Adrenal gland (tissue), 12 donors: ENCODE measurements around the gene TMEM169. TPM values are rescaled to one million over a fixed set of nuclear protein-coding genes. Genes with fewer than 3 reads are reported as not detected.

ENCODE experiments used
- DNase-seq, 7 donors: peaks; one replicate each; pipeline ENCODE4 v3.0.0-alpha.2; 2019 to 2020
- H3K27ac ChIP-seq, 5 donors: fragments of 200-600 bp; sonication (generic) in 4 of 5; 1 replicate in 3 of 5; 2 replicates in 2 of 5; pipeline versions ENCODE4 v1.5.1 to v1.8.0; 2016 to 2020; ENCODE audit warnings: mild to moderate bottlenecking in 1 of 5
- H3K27me3 ChIP-seq: fragments of 200-600 bp; 2 replicates; pipeline ENCODE4 v1.8.0; 2021
- H3K36me3 ChIP-seq, 2 donors: fragments of 200-600 bp; replicated peaks in 1 of 2; 1 replicate in 1 of 2; 2 replicates in 1 of 2; pipeline versions ENCODE4 v1.5.1 to v1.8.0; 2018 to 2022
- H3K4me1 ChIP-seq, 2 donors: fragments of 200-600 bp; replicated peaks in 1 of 2; 1 replicate in 1 of 2; 2 replicates in 1 of 2; pipeline versions ENCODE4 v1.5.1 to v1.8.0; 2018 to 2021
- H3K4me3 ChIP-seq, 4 donors: fragments of 200-600 bp; sonication (generic) in 3 of 4; one replicate each; pipeline ENCODE4 v1.5.1; 2016 to 2018
- H3K9me3 ChIP-seq, 3 donors: fragments of 200-600 bp; sonication (generic) in 1 of 3; replicated peaks in 1 of 3; 1 replicate in 2 of 3; 2 replicates in 1 of 3; pipeline versions ENCODE4 v1.5.1 to v1.8.0; 2016 to 2021
- POLR2A ChIP-seq, 2 donors: fragments of 450-650 bp; IDR thresholded peaks; one replicate each; pipeline ENCODE4 v1.6.1; 2017; ENCODE audit warnings: antibody characterized with exemption in 2 of 2, mild to moderate bottlenecking in 2 of 2, moderate library complexity in 1 of 2
- WGBS, 4 donors: extraction: QIAGEN DNeasy Blood & Tissue Kit in 2 of 4; methylation state at CpG; one replicate each; pipeline versions ENCODE4 v1.1.5 to v1.1.7; 2013 to 2017; 5-methylcytosine and 5-hydroxymethylcytosine counted together
- intact Hi-C, 2 donors: fragments of 100-400 bp; cut with DNase I; formaldehyde crosslinking; loops; one replicate each; pipeline versions ENCODE4 v1.14.1 to v1.15.0; 2022 to 2023
- polyA plus RNA-seq, 3 donors: library from polyadenylated mRNA; stranded (reverse); fragments of 200-250 nt in 2 of 3; fragments of 350-450 nt in 1 of 3; fragmentation: Illumina TruSeq in 1 of 3; extraction: RNeasy Lipid Tissue Mini Kit (QIAGEN cat#74804) in 1 of 3; gene quantifications; one replicate each; pipeline ENCODE4 v1.2.3, GENCODE V29; 2013 to 2014
- total RNA-seq, 9 donors: library from RNA; depleted of rRNA in 4 of 9; stranded (reverse); fragments of >200 nt in 4 of 9; fragments of 120-200 nt in 1 of 9; fragmentation: NEBNext Ultra II Directional in 1 of 9; extraction: Animal tissue kit (Norgen Biotek cat#: 25700) in 1 of 9; gene quantifications; one replicate each; pipeline versions ENCODE4 v1.1.0 to v1.2.4, GENCODE V29; 2013 to 2023
- TF ChIP-seq, protein P1 (sequence below), 6 experiments: fragments of 450-650 bp in 4 of 6; fragments of 200-600 bp in 2 of 6; sonication (generic) in 1 of 6; IDR thresholded peaks; 1 replicate in 5 of 6; 2 replicates in 1 of 6; pipeline versions ENCODE4 v1.5.1 to v1.8.0; 2016 to 2021; ENCODE audit warnings: antibody characterized with exemption in 6 of 6, mild to moderate bottlenecking in 2 of 6, moderate library complexity in 1 of 6
- donor health status: healthy with polysubstance abuse.
- donor health status: Bipolar disorder and iron deficiency.
- donor health status: DM: yes; HTN: yes; CAD: no.
- donor health status: DM: no; HTN: no; CAD: no.
- donor health status: DM: no; HTN: no; CAD: no.
- donor health status: DM: yes; HTN: yes; CAD: no.

TMEM169 gene
- total and polyA plus RNA-seq, 12 donors: 0.12 to 2.3 (median 0.80) TPM

DNA sequence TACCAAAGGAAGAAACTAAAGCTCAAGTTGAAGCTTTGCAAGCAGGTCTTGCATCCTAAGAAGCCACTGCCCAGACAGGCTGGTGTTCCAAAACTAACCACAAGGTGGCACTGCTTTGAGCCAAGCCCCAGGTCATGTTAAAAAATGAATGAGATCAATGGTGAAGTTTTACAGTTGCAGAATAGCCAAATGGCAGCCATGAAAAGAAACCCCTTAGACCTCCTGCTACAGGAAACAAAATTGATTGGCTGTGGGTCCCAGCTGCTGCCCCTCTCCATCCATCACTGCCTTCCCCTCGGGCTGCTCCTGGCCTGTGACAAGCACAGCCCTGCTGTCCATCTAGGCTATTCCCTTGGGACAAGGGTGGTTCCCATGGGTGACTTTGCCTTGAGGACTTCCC is 47.7 kb upstream of the TMEM169 start:
- 58 to 85% (median 61%) methylated on average over 1 of the region's 1 CpG for WGBS, 4 donors
- Histone ChIP-seq H3K4me3 (no peak overlapping the region), H3K36me3 (no peaks in the 10 kb centered on the region), H3K4me1 (peaks cover 0 to 6% of the 10 kb centered on the region in 2 donors), H3K27ac (no peak overlapping the region), H3K9me3 (no peaks in the 10 kb centered on the region), H3K27me3 (no peaks in the 10 kb centered on the region)
- TF ChIP-seq, protein P1, sequence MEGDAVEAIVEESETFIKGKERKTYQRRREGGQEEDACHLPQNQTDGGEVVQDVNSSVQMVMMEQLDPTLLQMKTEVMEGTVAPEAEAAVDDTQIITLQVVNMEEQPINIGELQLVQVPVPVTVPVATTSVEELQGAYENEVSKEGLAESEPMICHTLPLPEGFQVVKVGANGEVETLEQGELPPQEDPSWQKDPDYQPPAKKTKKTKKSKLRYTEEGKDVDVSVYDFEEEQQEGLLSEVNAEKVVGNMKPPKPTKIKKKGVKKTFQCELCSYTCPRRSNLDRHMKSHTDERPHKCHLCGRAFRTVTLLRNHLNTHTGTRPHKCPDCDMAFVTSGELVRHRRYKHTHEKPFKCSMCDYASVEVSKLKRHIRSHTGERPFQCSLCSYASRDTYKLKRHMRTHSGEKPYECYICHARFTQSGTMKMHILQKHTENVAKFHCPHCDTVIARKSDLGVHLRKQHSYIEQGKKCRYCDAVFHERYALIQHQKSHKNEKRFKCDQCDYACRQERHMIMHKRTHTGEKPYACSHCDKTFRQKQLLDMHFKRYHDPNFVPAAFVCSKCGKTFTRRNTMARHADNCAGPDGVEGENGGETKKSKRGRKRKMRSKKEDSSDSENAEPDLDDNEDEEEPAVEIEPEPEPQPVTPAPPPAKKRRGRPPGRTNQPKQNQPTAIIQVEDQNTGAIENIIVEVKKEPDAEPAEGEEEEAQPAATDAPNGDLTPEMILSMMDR (IDR thresholded peaks at IDR 0.05): peak; percentile 64 to 92 (median 76)
- no peak for TF ChIP-seq POLR2A (IDR thresholded peaks at IDR 0.05)
- intact Hi-C loops: no loop called here
- DNase-seq: peak; percentile 58 to 90 (median 73)

DNA sequence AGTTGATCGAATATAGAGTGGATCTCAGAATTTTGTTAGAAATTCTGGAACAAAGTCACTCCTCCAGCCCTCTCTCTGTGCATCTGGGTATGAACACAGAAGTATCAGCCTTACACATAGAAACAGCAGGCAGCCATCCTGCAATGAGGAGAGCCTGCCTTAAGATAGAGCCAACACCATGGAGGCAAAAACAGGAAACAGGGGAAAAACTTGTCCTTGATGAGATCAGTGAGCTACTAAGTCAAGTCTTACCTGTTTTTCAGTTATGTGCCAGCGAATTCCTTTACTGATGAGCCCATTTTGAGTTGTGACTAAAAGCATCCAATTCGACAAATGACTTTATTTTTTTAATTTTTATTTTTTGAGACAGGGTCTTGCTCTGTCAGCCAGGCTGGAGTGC is 41.8 kb upstream of the TMEM169 start:
- Histone ChIP-seq H3K27me3 (no peaks in the 10 kb centered on the region), H3K9me3 (no peaks in the 10 kb centered on the region), H3K4me3 (no peak overlapping the region), H3K36me3 (peaks cover 0 to 6% of the 10 kb centered on the region in 2 donors), H3K4me1 (no peaks in the 10 kb centered on the region), H3K27ac (no peak overlapping the region)
- intact Hi-C loops: no loop called here
- TF ChIP-seq, protein P1 (IDR thresholded peaks at IDR 0.05): no peak
- no peak for TF ChIP-seq POLR2A (IDR thresholded peaks at IDR 0.05)
- 89 to 98% (median 94%) methylated on average over 3 of the region's 3 CpGs for WGBS, 4 donors
- no peak for DNase-seq

DNA sequence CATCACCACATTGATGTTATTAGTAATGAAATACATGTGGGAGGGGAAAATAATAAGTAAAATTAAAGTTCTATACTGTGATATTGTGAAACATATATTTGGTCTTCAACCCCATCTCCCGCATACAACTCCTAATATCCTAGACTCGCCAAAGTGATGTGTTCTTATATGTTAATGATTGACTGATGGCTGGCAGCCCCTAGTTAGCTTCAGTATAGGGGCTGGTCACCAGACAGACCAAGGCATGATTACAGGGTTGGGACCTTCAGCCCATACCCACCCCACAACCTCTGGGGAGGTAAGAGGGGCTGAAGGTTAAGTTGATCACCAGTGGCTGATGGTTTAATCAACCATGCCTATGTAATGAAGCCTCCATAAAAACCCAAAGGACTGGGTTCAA is 40.3 kb upstream of the TMEM169 start:
- no peak for DNase-seq
- TF ChIP-seq POLR2A (IDR thresholded peaks at IDR 0.05): no peak
- TF ChIP-seq, protein P1 (IDR thresholded peaks at IDR 0.05): no peak
- Histone ChIP-seq H3K36me3 (peaks cover 0 to 6% of the 10 kb centered on the region in 2 donors), H3K27ac (no peak overlapping the region), H3K4me1 (no peaks in the 10 kb centered on the region), H3K9me3 (no peaks in the 10 kb centered on the region), H3K4me3 (no peak overlapping the region), H3K27me3 (no peaks in the 10 kb centered on the region)
- WGBS, 4 donors: 96 to 98% (median 97%) methylated on average over 2 of the region's 2 CpGs
- intact Hi-C loops: no loop called here

DNA sequence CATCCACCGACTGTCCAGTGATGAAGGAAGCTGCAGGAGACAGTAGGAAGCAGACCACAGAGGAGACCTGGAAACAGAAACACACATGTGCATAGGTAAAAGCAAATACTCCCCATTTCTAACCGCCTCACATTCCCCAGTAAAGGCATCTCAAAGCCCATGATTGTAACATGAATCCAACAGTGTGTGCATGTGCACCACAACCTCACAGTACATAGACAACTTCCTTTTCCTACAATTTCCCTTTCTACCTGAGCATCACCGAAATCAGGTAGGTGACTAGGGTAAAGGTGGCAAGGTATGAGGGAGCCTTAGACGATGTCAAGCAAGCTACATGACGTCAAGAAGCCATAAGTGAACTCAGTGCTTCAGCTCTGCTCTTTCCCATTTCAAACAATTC is 37.8 kb upstream of the TMEM169 start:
- H3K27ac ChIP-seq: no peak overlapping the region
- TF ChIP-seq POLR2A (IDR thresholded peaks at IDR 0.05): no peak
- TF ChIP-seq, protein P1 (IDR thresholded peaks at IDR 0.05): no peak
- WGBS, 4 donors: 84 to 96% (median 94%) methylated on average over 5 of the region's 5 CpGs
- DNase-seq: no peak
- H3K4me1 ChIP-seq: no peaks in the 10 kb centered on the region
- no peak overlapping the region for H3K4me3 ChIP-seq
- intact Hi-C loops: no loop called here
- no peaks in the 10 kb centered on the region for H3K27me3 ChIP-seq
- H3K36me3 ChIP-seq: peaks cover 0 to 6% of the 10 kb centered on the region in 2 donors
- no peaks in the 10 kb centered on the region for H3K9me3 ChIP-seq
